ENCODE measurements around the gene MAGEB4.

Gene MAGEB4

DNA sequence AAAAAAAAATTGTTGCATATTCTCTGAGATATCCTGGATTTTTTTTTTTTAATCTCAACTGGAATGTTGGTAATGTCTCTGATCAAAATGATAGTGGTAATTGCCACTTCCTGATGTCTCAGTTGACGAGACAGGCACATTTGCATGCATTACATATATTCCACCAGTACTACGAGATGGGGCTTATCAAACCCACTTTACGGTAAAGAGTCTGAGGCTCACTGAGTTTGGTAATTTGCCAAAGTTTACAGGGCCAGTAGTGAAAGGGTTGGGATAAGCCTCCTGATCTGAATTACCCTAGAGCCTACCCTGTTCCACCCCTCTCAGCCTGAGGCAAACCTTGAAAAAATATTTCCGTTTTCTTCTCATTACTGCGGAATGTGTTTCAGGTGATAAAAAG lies 21.1 kb upstream of the MAGEB4 start:
- TF ChIP-seq CTCF (conservative IDR thresholded peaks at IDR 0.05; ENCODE audit: low read length) (no peak), EZH2phosphoT487 (IDR thresholded peaks at IDR 0.05; ENCODE audit: borderline replicate concordance) (no peak)
- H3K4me2 ChIP-seq (ENCODE audit: low read depth, low read length, poor library complexity, severe bottlenecking): no peak overlapping the region
- H3F3A ChIP-seq (ENCODE audit: low read depth): no peaks in the 10 kb centered on the region
- H3K4me3 ChIP-seq (ENCODE audit: low read length, poor library complexity, severe bottlenecking): no peak overlapping the region
- H3K4me1 ChIP-seq (ENCODE audit: insufficient read depth, low read length, poor library complexity, severe bottlenecking): peaks cover 16% of the 10 kb centered on the region
- H3K27me3 ChIP-seq (ENCODE audit: insufficient read depth, low read length, poor library complexity, severe bottlenecking): no peaks in the 10 kb centered on the region
- no peaks in the 10 kb centered on the region for H4K20me1 ChIP-seq (ENCODE audit: insufficient read depth, low read length, poor library complexity, severe bottlenecking)
- no peaks in the 10 kb centered on the region for H3K9me3 ChIP-seq (ENCODE audit: insufficient read depth, low read depth, low read length)
- H3K79me2 ChIP-seq (ENCODE audit: insufficient read depth, low read length): no peaks in the 10 kb centered on the region
- no peaks in the 10 kb centered on the region for H3K9me2 ChIP-seq (replicated peaks; ENCODE audit: low read depth, low read length)
- H3K36me3 ChIP-seq (ENCODE audit: insufficient read depth, low read length): no peaks in the 10 kb centered on the region
- no peak overlapping the region for H2AFZ ChIP-seq (ENCODE audit: low read length)
- H3K9ac ChIP-seq (ENCODE audit: low read depth, low read length, poor library complexity, severe bottlenecking): no peak overlapping the region

DNA sequence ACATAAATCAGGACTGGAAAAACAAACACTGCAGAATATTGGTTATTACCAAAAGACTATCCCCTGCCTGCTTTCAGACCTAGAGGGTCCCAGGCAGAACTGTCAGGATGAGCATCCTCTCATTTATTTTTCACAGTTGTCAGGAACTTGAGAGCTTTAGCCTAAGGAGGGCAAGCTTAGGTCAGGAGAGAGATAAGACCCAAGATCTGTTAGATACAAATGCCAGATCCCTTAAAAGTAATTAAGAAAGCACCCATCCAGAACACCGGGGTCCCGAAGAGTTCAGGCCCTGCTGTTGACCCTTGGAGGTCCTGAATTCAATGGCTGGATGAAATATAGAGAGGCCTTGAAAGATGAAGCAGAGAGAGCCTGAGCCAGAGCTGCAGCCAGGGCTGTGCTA lies 17.3 kb upstream of the MAGEB4 start:
- no peaks in the 10 kb centered on the region for H3K79me2 ChIP-seq (ENCODE audit: insufficient read depth, low read length)
- H3K4me1 ChIP-seq (ENCODE audit: insufficient read depth, low read length, poor library complexity, severe bottlenecking): no peaks in the 10 kb centered on the region
- H3K4me3 ChIP-seq (ENCODE audit: low read length, poor library complexity, severe bottlenecking): no peak overlapping the region
- no peaks in the 10 kb centered on the region for H3K9me3 ChIP-seq (ENCODE audit: insufficient read depth, low read depth, low read length)
- no peak overlapping the region for H2AFZ ChIP-seq (ENCODE audit: low read length)
- no peak for TF ChIP-seq CTCF (conservative IDR thresholded peaks at IDR 0.05; ENCODE audit: low read length)
- no peak for TF ChIP-seq EZH2phosphoT487 (IDR thresholded peaks at IDR 0.05; ENCODE audit: borderline replicate concordance)
- no peaks in the 10 kb centered on the region for H3K36me3 ChIP-seq (ENCODE audit: insufficient read depth, low read length)
- H3K9ac ChIP-seq (ENCODE audit: low read depth, low read length, poor library complexity, severe bottlenecking): no peak overlapping the region
- H3K27me3 ChIP-seq (ENCODE audit: insufficient read depth, low read length, poor library complexity, severe bottlenecking): no peaks in the 10 kb centered on the region
- no peaks in the 10 kb centered on the region for H3K9me2 ChIP-seq (replicated peaks; ENCODE audit: low read depth, low read length)
- no peak overlapping the region for H3K4me2 ChIP-seq (ENCODE audit: low read depth, low read length, poor library complexity, severe bottlenecking)
- no peaks in the 10 kb centered on the region for H4K20me1 ChIP-seq (ENCODE audit: insufficient read depth, low read length, poor library complexity, severe bottlenecking)
- H3F3A ChIP-seq (ENCODE audit: low read depth): no peaks in the 10 kb centered on the region

- TF ChIP-seq EZH2phosphoT487 (IDR thresholded peaks at IDR 0.05; ENCODE audit: borderline replicate concordance): no peak
- TF ChIP-seq CTCF (conservative IDR thresholded peaks at IDR 0.05; ENCODE audit: low read length): no peak
- Histone ChIP-seq H3K9me2 (replicated peaks; ENCODE audit: low read depth, low read length) (no peaks in the 10 kb centered on the region), H4K20me1 (ENCODE audit: insufficient read depth, low read length, poor library complexity, severe bottlenecking) (no peaks in the 10 kb centered on the region), H3K4me2 (ENCODE audit: low read depth, low read length, poor library complexity, severe bottlenecking) (no peak overlapping the region), H3K9ac (ENCODE audit: low read depth, low read length, poor library complexity, severe bottlenecking) (no peak overlapping the region), H3K79me2 (ENCODE audit: insufficient read depth, low read length) (no peaks in the 10 kb centered on the region), H3K36me3 (ENCODE audit: insufficient read depth, low read length) (no peaks in the 10 kb centered on the region), H3F3A (ENCODE audit: low read depth) (no peaks in the 10 kb centered on the region), H3K4me1 (ENCODE audit: insufficient read depth, low read length, poor library complexity, severe bottlenecking) (no peaks in the 10 kb centered on the region), H3K9me3 (ENCODE audit: insufficient read depth, low read depth, low read length) (no peaks in the 10 kb centered on the region), H2AFZ (ENCODE audit: low read length) (no peak overlapping the region), H3K27me3 (ENCODE audit: insufficient read depth, low read length, poor library complexity, severe bottlenecking) (no peaks in the 10 kb centered on the region), H3K4me3 (ENCODE audit: low read length, poor library complexity, severe bottlenecking) (no peak overlapping the region)
Measured at GRCh38 chrX:30228526-30228925, 13.3 kb upstream of the MAGEB4 start.
